Activated CD8-positive, alpha-beta T cell treated with anti-CD3 and anti-CD28 coated beads for 36 hours (primary cell): ENCODE results near the gene KMT2A. TPM values are rescaled to one million over a fixed set of nuclear protein-coding genes. Genes with fewer than 3 reads are reported as not detected.
A peak's percentile ranks its signal among the peaks of the same experiment; 100 is the strongest.

Source experiments
- ATAC-seq: fragments of 200-7000 bp; cut with Tn5 transposase; one replicate; pipeline ENCODE4 v1.10.0; 2021; ENCODE audit warnings: mild to moderate bottlenecking, moderate library complexity
- CTCF ChIA-PET: fragments of 350-600 bp; sonication (Branson Sonifier 250); formaldehyde crosslinking; loops from one replicate; lab custom pipeline; 2021; ENCODE audit warnings: antibody characterized with exemption; lab: Charles Lee
- POLR2A ChIA-PET: fragments of 350-600 bp; sonication (Branson Sonifier 250); formaldehyde crosslinking; loops from one replicate; lab custom pipeline; 2021; ENCODE audit warnings: antibody characterized with exemption; lab: Charles Lee
- DNase-seq: peaks from one replicate; pipeline ENCODE4 v3.0.0-alpha.2; 2020
- H3K27ac Mint-ChIP-seq: one replicate; pipeline ENCODE4 v1.8.0; 2021; ENCODE audit warnings: mild to moderate bottlenecking, mixed read lengths
- H3K27me3 Mint-ChIP-seq: one replicate; pipeline ENCODE4 v1.8.0; 2021; ENCODE audit warnings: mixed read lengths
- H3K36me3 Mint-ChIP-seq: one replicate; pipeline ENCODE4 v1.8.0; 2021; ENCODE audit warnings: low read depth, mixed read lengths
- H3K4me1 Mint-ChIP-seq: one replicate; pipeline ENCODE4 v1.8.0; 2021; ENCODE audit warnings: low read depth, mixed read lengths
- H3K4me3 Mint-ChIP-seq: one replicate; pipeline ENCODE4 v1.8.0; 2021; ENCODE audit warnings: mild to moderate bottlenecking, moderate library complexity, mixed read lengths
- H3K9me3 Mint-ChIP-seq: one replicate; pipeline ENCODE4 v1.8.0; 2021; ENCODE audit warnings: mixed read lengths
- intact Hi-C: fragments of 100-400 bp; cut with micrococcal nuclease; formaldehyde crosslinking; loops from one replicate; pipeline ENCODE4 v1.10.0; 2022
- total RNA-seq, 2 experiments: library from RNA; stranded (reverse); gene quantifications; one replicate each; pipeline ENCODE4 v1.2.3, GENCODE V29; 2021
- TF ChIP-seq, protein P1 (sequence below): fragments of 200-600 bp; IDR thresholded peaks from one replicate; pipeline ENCODE4 v1.8.0; 2022; ENCODE audit warnings: antibody characterized with exemption, mild to moderate bottlenecking

Gene KMT2A
- total RNA-seq, 2 experiments from 2014 or later = 68.8 to 75.0 TPM

DNA sequence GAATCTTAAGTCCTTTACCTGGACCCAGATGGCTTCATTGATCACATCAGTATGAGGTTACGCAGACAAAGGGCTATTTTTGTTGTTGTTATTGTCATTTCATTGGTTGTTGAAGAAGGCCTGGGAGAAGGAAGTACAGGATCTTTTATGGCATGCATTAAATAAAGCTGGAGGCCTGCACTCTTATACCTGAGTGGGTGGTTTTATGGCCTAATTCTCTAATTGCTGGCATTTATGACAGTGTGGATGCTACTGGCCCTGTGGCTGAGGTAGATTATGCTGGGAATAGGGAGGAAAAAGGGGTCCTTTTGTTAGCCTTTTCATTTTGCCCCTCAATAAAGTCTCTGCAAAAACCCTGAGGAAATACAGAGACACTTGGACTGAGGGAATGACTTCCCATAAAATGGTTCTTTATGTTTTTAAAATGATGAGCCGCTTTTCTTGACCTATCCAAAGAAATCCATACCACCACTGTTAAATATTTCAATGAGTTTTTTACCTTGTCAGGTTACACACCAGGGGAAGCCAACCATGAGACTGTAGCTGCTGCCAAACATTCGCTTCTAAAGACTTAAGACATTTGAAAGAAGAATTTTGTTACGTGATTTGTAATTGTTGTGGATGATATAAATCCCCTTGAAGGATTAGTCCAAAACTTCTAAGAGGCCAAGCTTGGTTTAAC lies 6.8 kb downstream of the KMT2A start:
- POLR2A ChIA-PET = interaction anchor here (0.6 to 1.9 kb wide), 9 partner anchors 9 to 573 kb away, joined by 3 to 6 read pairs (median 3); partner anchors contain the start of gene ARCN1
- TF ChIP-seq, protein P1, sequence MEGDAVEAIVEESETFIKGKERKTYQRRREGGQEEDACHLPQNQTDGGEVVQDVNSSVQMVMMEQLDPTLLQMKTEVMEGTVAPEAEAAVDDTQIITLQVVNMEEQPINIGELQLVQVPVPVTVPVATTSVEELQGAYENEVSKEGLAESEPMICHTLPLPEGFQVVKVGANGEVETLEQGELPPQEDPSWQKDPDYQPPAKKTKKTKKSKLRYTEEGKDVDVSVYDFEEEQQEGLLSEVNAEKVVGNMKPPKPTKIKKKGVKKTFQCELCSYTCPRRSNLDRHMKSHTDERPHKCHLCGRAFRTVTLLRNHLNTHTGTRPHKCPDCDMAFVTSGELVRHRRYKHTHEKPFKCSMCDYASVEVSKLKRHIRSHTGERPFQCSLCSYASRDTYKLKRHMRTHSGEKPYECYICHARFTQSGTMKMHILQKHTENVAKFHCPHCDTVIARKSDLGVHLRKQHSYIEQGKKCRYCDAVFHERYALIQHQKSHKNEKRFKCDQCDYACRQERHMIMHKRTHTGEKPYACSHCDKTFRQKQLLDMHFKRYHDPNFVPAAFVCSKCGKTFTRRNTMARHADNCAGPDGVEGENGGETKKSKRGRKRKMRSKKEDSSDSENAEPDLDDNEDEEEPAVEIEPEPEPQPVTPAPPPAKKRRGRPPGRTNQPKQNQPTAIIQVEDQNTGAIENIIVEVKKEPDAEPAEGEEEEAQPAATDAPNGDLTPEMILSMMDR = no peak
- H3K27me3 Mint-ChIP-seq = no peaks in the 10 kb centered on the region
- ATAC-seq = peak; percentile 2
- peaks cover 55% of the 10 kb centered on the region for H3K36me3 Mint-ChIP-seq
- no peaks in the 10 kb centered on the region for H3K9me3 Mint-ChIP-seq
- CTCF ChIA-PET = interaction anchor here (1.3 kb wide), 1 partner anchor 46 kb away, joined by 3 read pairs; no protein-coding TSS in a partner anchor
- peak overlapping the region; percentile 57 for H3K4me3 Mint-ChIP-seq
- H3K4me1 Mint-ChIP-seq = peaks cover 90% of the 10 kb centered on the region
- H3K27ac Mint-ChIP-seq = peak overlapping the region; percentile 88
- intact Hi-C loops = loop anchor here (10.0 kb wide), 1 partner anchor 122 kb away; the partner anchor contains the start of gene IFT46
- no peak for DNase-seq

DNA sequence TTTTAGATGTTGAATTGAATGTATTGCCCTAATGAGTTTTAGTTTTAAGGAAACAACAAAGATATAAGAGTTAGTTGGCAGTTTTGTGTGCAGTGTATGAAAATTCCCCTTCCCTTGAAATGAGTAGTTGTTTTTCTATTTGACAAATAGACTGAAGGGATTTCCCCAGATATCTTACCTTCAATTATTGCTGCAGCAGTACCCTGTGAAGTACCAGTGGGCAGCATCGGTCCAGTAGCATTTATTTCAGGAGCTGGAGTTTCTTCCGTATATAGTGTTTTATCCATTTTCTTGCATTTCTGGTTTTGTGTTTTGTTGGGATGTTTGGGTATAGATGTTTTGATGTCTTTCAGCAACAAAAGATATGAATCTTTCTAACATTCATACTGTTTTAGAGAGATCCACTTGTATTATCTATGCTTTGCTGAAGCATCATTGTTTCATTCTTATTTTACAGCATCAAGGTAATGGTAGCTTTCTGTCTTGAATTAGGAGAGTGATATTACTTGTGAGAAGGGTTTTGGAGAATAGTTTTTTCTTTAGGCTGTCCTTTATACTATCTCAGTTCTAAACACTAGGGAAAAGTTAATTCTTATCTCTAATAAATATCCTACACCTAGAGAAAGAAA lies 7.4 kb downstream of the KMT2A start:
- CTCF ChIA-PET = interaction anchor here (0.9 to 1.3 kb wide), 2 partner anchors 45 to 148 kb away, joined by 3 read pairs; no protein-coding TSS in a partner anchor
- H3K9me3 Mint-ChIP-seq = no peaks in the 10 kb centered on the region
- H3K4me1 Mint-ChIP-seq = peaks cover 95% of the 10 kb centered on the region
- POLR2A ChIA-PET = interaction anchor here (0.6 to 1.9 kb wide), 10 partner anchors 8 to 572 kb away, joined by 3 to 10 read pairs (median 4); partner anchors contain the start of genes ARCN1, JAML and KMT2A
- DNase-seq (peak; percentile 33), ATAC-seq (peak; percentile 68)
- peaks cover 55% of the 10 kb centered on the region for H3K36me3 Mint-ChIP-seq
- no peaks in the 10 kb centered on the region for H3K27me3 Mint-ChIP-seq
- peak overlapping the region; percentile 88 for H3K27ac Mint-ChIP-seq
- intact Hi-C loops = loop anchor here (10.0 kb wide), 1 partner anchor 121 kb away; the partner anchor contains the start of gene IFT46
- H3K4me3 Mint-ChIP-seq = peak overlapping the region; percentile 57
- TF ChIP-seq, protein P1 = no peak

DNA sequence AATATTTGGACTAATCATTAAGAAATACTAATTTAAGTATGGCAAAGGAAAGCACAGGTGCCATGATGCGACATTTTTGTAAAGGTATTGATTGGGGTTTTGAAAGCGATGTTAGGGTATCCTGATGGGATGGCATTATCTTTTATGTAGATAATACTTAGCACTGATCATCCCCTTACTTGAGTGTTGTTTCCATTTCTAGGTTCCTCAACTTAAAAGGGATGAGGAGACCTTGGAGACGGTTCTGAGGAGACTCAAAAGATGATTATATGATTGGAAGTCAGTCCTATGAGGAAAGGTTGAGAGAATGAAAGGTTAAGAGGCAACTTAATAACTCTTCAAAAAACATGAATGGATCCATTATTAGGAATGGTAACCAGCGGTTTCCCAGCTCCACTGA lies 11.1 kb downstream of the KMT2A start:
- H3K36me3 Mint-ChIP-seq = peaks cover 44% of the 10 kb centered on the region
- ATAC-seq (no peak), DNase-seq (no peak)
- H3K4me1 Mint-ChIP-seq = peaks cover 75% of the 10 kb centered on the region
- no peaks in the 10 kb centered on the region for H3K27me3 Mint-ChIP-seq
- ChIA-PET CTCF (interaction anchor here (1.0 to 1.7 kb wide), 8 partner anchors 9 to 249 kb away, joined by 3 to 5 read pairs (median 4); no protein-coding TSS in a partner anchor), POLR2A (interaction anchor here (0.7 to 1.8 kb wide), 3 partner anchors 12 to 413 kb away, joined by 3 to 13 read pairs (median 3); partner anchors contain the start of gene KMT2A)
- intact Hi-C loops = loop anchor here (10.0 kb wide), 1 partner anchor 117 kb away; the partner anchor contains the start of gene IFT46
- H3K9me3 Mint-ChIP-seq = no peaks in the 10 kb centered on the region
- no peak overlapping the region for H3K4me3 Mint-ChIP-seq
- TF ChIP-seq, protein P1 = no peak
- H3K27ac Mint-ChIP-seq = peak overlapping the region; percentile 72

DNA sequence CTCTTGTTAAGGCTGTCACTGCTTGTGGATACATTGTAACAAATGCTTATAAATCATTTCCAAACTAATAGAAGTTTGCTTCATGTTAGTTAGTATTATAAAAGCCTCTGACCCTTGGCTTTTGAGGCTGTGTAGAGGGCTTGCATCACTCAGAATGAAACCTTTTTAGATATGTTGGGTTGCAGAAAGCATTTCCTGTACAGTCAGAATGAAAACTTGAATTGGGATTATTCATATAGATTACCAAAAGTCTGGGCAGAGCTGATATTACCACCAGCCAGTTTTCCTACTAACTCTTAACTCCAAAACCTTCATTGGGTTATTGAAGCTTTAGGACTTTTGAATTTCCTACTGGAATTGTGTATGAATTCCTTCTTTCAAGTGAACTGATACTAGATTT lies 12.0 kb downstream of the KMT2A start:
- peak; percentile 40 for DNase-seq
- intact Hi-C loops = loop anchor here (10.0 kb wide), 1 partner anchor 117 kb away; the partner anchor contains the start of gene IFT46
- TF ChIP-seq, protein P1 = no peak
- ATAC-seq = peak; percentile 78
- H3K27me3 Mint-ChIP-seq = no peaks in the 10 kb centered on the region
- peaks cover 47% of the 10 kb centered on the region for H3K36me3 Mint-ChIP-seq
- H3K4me1 Mint-ChIP-seq = peaks cover 72% of the 10 kb centered on the region
- H3K4me3 Mint-ChIP-seq = no peak overlapping the region
- H3K9me3 Mint-ChIP-seq = no peaks in the 10 kb centered on the region
- H3K27ac Mint-ChIP-seq = peak overlapping the region; percentile 59
- ChIA-PET CTCF (interaction anchor here (0.9 to 1.7 kb wide), 9 partner anchors 10 to 250 kb away, joined by 3 to 5 read pairs (median 3); no protein-coding TSS in a partner anchor), POLR2A (interaction anchor here (0.7 to 1.8 kb wide), 4 partner anchors 13 to 412 kb away, joined by 3 to 13 read pairs (median 4); partner anchors contain the start of gene KMT2A)
